HepG2 (cell line): ENCODE measurements around the gene CUL9. TPM values are rescaled to one million over a fixed set of nuclear protein-coding genes. Genes with fewer than 3 reads are reported as not detected.

Experiments used
- ATAC-seq: fragments of 200-7000 bp; cut with Tn5 transposase; 3 replicates; pipeline ENCODE4 v1.9.1; 2020; ENCODE audit warnings: mild to moderate bottlenecking, moderate library complexity
- BruUV-seq: library from RNA; stranded (reverse); fragments of 400-500 nt; replicated peaks from 2 replicates; lab custom pipeline; 2021; lab: Mats Ljungman, UMichigan
- CTCF ChIA-PET: fragments of 300-600 bp; formaldehyde crosslinking; extraction: SDS; loops from one replicate; lab custom pipeline; 2021; ENCODE audit warnings: low total read pairs, inconsistent platforms, low intra/inter-chr PET ratio; lab: Yijun Ruan, JAX
- POLR2A ChIA-PET: fragments of 350-600 bp; sonication (Branson Sonifier 250); formaldehyde crosslinking; loops from one replicate; lab custom pipeline; 2020; ENCODE audit warnings: antibody characterized with exemption, inconsistent platforms; lab: Yijun Ruan, JAX
- DNase-seq: peaks from one replicate; pipeline ENCODE4 v3.0.0-alpha.2; 2015; ENCODE audit warnings: low spot score
- FAIRE-seq: peaks from 3 replicates; lab custom pipeline; 2011; peaks lifted over from hg19 to GRCh38; lab: Jason Lieb, UNC
- H2AFZ ChIP-seq: one replicate; pipeline ENCODE4 v1.6.1; 2011; ENCODE audit warnings: low read length, inconsistent platforms
- H3K27ac ChIP-seq: fragments of 300-600 bp; 3 replicates; pipeline ENCODE4 v1.8.0; 2011; ENCODE audit warnings: mixed run types, mild to moderate bottlenecking, mixed read lengths, low read length, inconsistent platforms; ENCODE audit not compliant: insufficient read depth; ENCODE audit errors: extremely low read length
- H3K27me3 ChIP-seq, 2 experiments: fragments of 200-600 bp in 1 of 2; 2 replicates in 1 of 2; 3 replicates in 1 of 2; pipeline versions ENCODE4 v1.6.0 to v1.8.0; 2011; ENCODE audit warnings: low read length in 2 of 2, mild to moderate bottlenecking in 2 of 2, moderate library complexity in 2 of 2, inconsistent platforms in 1 of 2; ENCODE audit not compliant: insufficient read depth in 2 of 2, control insufficient read depth in 1 of 2
- H3K36me3 ChIP-seq, 2 experiments: fragments of 200-600 bp in 1 of 2; replicated peaks in 1 of 2; 2 replicates in 1 of 2; 3 replicates in 1 of 2; pipeline versions ENCODE4 v1.5.1 to v1.8.0; 2011; ENCODE audit warnings: low read length in 2 of 2, inconsistent platforms in 1 of 2; ENCODE audit not compliant: insufficient read depth in 2 of 2, control insufficient read depth in 1 of 2
- H3K4me1 ChIP-seq: 2 replicates; pipeline ENCODE4 v1.5.1; 2012; ENCODE audit warnings: low read length, inconsistent platforms; ENCODE audit not compliant: insufficient read depth
- H3K4me2 ChIP-seq: 2 replicates; pipeline ENCODE4 v1.6.0; 2011; ENCODE audit warnings: low read depth, low read length, inconsistent platforms
- H3K4me3 ChIP-seq, 3 experiments: fragments of 200-600 bp in 1 of 3; sonication (generic), shearing (Covaris generic) in 1 of 3; replicated peaks in 1 of 3; 2 replicates each; pipeline ENCODE4 v1.5.1; 2011 to 2016; ENCODE audit warnings: low read length in 3 of 3, inconsistent platforms in 2 of 3, low read depth in 2 of 3, mild to moderate bottlenecking in 2 of 3, control low read depth in 1 of 3, mixed read lengths in 1 of 3; ENCODE audit not compliant: insufficient read depth in 1 of 3
- H3K79me2 ChIP-seq: one replicate; pipeline ENCODE4 v1.6.1; 2011; ENCODE audit warnings: low read length, inconsistent platforms; ENCODE audit not compliant: insufficient read depth
- H3K9ac ChIP-seq: 2 replicates; pipeline ENCODE4 v1.6.0; 2011; ENCODE audit warnings: mild to moderate bottlenecking, low read depth, low read length, inconsistent platforms; ENCODE audit not compliant: insufficient read depth
- H3K9me3 ChIP-seq: 2 replicates; pipeline ENCODE4 v1.5.1; 2012; ENCODE audit warnings: mild to moderate bottlenecking, low read length
- H4K20me1 ChIP-seq: 2 replicates; pipeline ENCODE4 v1.6.0; 2011; ENCODE audit warnings: inconsistent platforms, mild to moderate bottlenecking, low read length, moderate library complexity; ENCODE audit not compliant: insufficient read depth
- AGO2 ChIP-seq: fragments of 200-400 bp; formaldehyde crosslinking; optimal IDR thresholded peaks from 2 replicates; pipeline ENCODE3; 2017; ENCODE audit warnings: mild to moderate bottlenecking, low read depth, low read length, moderate library complexity
- RBFOX2 ChIP-seq: fragments of 200-400 bp; formaldehyde crosslinking; IDR thresholded peaks from 2 replicates; pipeline ENCODE4 v1.6.1; 2017; ENCODE audit warnings: low read depth, mild to moderate bottlenecking, low read length
- ZNF207 ChIP-seq: fragments of 450-650 bp; IDR thresholded peaks from 2 replicates; pipeline ENCODE4 v1.6.1; 2016; ENCODE audit warnings: antibody characterized with exemption, borderline replicate concordance
- ZNF317 ChIP-seq: sonication (generic); formaldehyde crosslinking; IDR thresholded peaks from 2 replicates; pipeline ENCODE4 v1.5.0; 2020; ENCODE audit warnings: mild to moderate bottlenecking, missing genetic modification reagents
- ZNF687 ChIP-seq: sonication (generic); formaldehyde crosslinking; IDR thresholded peaks from 2 replicates; pipeline ENCODE4 v1.5.1; 2020; ENCODE audit warnings: mild to moderate bottlenecking, missing genetic modification reagents, moderate library complexity
- WGBS: methylation state at CpG from one replicate; pipeline ENCODE4 v1.1.6; 2017; ENCODE audit warnings: low lambda C conversion rate; 5-methylcytosine and 5-hydroxymethylcytosine counted together
- in situ Hi-C: cut with HindIII; loops from 2 replicates; pipeline ENCODE4 v1.10.0; 2017; ENCODE audit warnings: low pct_unique_long_range_greater_than_20kb; ENCODE audit not compliant: extremely low pct_ligation_motif_present
- intact Hi-C: fragments of 100-400 bp; cut with micrococcal nuclease; formaldehyde crosslinking; loops from one replicate; pipeline ENCODE4 v1.10.0; 2022; ENCODE audit not compliant: unreplicated experiment
- polyA plus RNA-seq, 8 experiments: library from polyadenylated mRNA; depleted of rRNA in 3 of 8; stranded (reverse) in 7 of 8; unstranded in 1 of 8; fragments of >200 nt; fragmentation: Illumina TruSeq in 4 of 8; extraction: Trizol in 4 of 8; gene quantifications; 2 replicates each; pipeline versions ENCODE4 v1.2.1 to v1.2.3, GENCODE V29; 2011 to 2016; ENCODE audit warnings: low read depth in 4 of 8, missing spikeins in 1 of 8, mixed read lengths in 1 of 8; ENCODE audit not compliant: insufficient read depth in 1 of 8
- total RNA-seq, 5 experiments: library from RNA; depleted of rRNA; stranded (reverse); fragments of >200 nt; fragmentation: Illumina TruSeq; extraction: Trizol; gene quantifications; 2 replicates each; pipeline ENCODE4 v1.2.3, GENCODE V29; 2016; ENCODE audit warnings: low read depth in 1 of 5

CUL9 gene
- total and polyA plus RNA-seq, 2 of the 13 experiments (the other 11 are each of a cell fraction or from before 2014, with no cell fraction given), result 11.4 to 13.7 TPM

GRCh38 chr6:43226192-43226851 lies 44.3 kb downstream of the CUL9 start:
- TF ChIP-seq AGO2 (peak; percentile 18), ZNF317 (CRISPR knock-in tag) (no peak), RBFOX2 (0 out of 2 replicates have a peak, but pooled peaks have one; percentile 20), ZNF207 (no peak), ZNF687 (CRISPR knock-in tag) (0 out of 2 replicates have a peak, but pooled peaks have one; percentile 15)
- TF ChIP-seq, all 625 proteins: peak for 3
- no peaks in the 10 kb centered on the region for H4K20me1 ChIP-seq
- H2AFZ ChIP-seq, result no peak overlapping the region
- H3K9me3 ChIP-seq, result no peaks in the 10 kb centered on the region
- intact Hi-C loops, result no loop called here
- no peak overlapping the region for H3K27ac ChIP-seq
- no peak for DNase-seq
- no TSS peak for BruUV-seq
- H3K4me3 ChIP-seq, result no peak overlapping the region
- in situ Hi-C loops, result no loop called here
- CTCF ChIA-PET, result no interaction called here
- H3K79me2 ChIP-seq, result peaks cover 6% of the 10 kb centered on the region
- POLR2A ChIA-PET, result interaction anchor here (0.7 to 1.3 kb wide), 4 partner anchors 11 to 41 kb away, joined by 3 to 7 read pairs (median 4); no protein-coding TSS in a partner anchor
- no peak overlapping the region for H3K4me2 ChIP-seq
- peaks cover 29% of the 10 kb centered on the region for H3K4me1 ChIP-seq
- no peak overlapping the region for H3K9ac ChIP-seq
- H3K36me3 ChIP-seq, result peaks cover 0 to 14% of the 10 kb centered on the region in 2 experiments; a peak in 1 of 5 replicates
- peaks cover 0 to 10% of the 10 kb centered on the region in 2 experiments; a peak in 1 of 5 replicates for H3K27me3 ChIP-seq
- WGBS, result 97% methylated on average over 11 of the region's 11 CpGs
- ATAC-seq, result no peak
- FAIRE-seq, result no peak
